Activated CD8-positive, alpha-beta T cell treated with anti-CD3 and anti-CD28 coated beads, Interleukin-2, amount 10 ng/mL, durations not matched to agents 7 days and 5 days (primary cell): Measurements from ENCODE around the gene PTPRZ1. TPM values are rescaled to one million over a fixed set of nuclear protein-coding genes. Genes with fewer than 3 reads are reported as not detected.

Experiments
- ATAC-seq: fragments of 150-1000 bp; cut with Tn5 transposase; one replicate; pipeline ENCODE4 v1.10.0; 2021; ENCODE audit warnings: moderate library complexity
- CTCF ChIA-PET: fragments of 350-600 bp; sonication (Branson Sonifier 250); formaldehyde crosslinking; loops from one replicate; lab custom pipeline; 2021; ENCODE audit warnings: antibody characterized with exemption; lab: Charles Lee
- POLR2A ChIA-PET: fragments of 350-600 bp; sonication (Branson Sonifier 250); formaldehyde crosslinking; loops from one replicate; lab custom pipeline; 2021; ENCODE audit warnings: antibody characterized with exemption; lab: Charles Lee
- DNase-seq: peaks from one replicate; pipeline ENCODE4 v3.0.0-alpha.2; 2020
- H3K27ac Mint-ChIP-seq: one replicate; pipeline ENCODE4 v1.8.0; 2021; ENCODE audit warnings: mild to moderate bottlenecking, mixed read lengths
- H3K27me3 Mint-ChIP-seq: one replicate; pipeline ENCODE4 v1.8.0; 2021; ENCODE audit warnings: low read depth, mixed read lengths
- H3K36me3 Mint-ChIP-seq: one replicate; pipeline ENCODE4 v1.8.0; 2021; ENCODE audit warnings: low read depth, mixed read lengths
- H3K4me1 Mint-ChIP-seq: one replicate; pipeline ENCODE4 v1.8.0; 2021; ENCODE audit warnings: low read depth, mixed read lengths
- H3K4me3 Mint-ChIP-seq: one replicate; pipeline ENCODE4 v1.8.0; 2021; ENCODE audit warnings: mild to moderate bottlenecking, mixed read lengths
- H3K9me3 Mint-ChIP-seq: one replicate; pipeline ENCODE4 v1.8.0; 2022; ENCODE audit warnings: mixed read lengths; ENCODE audit not compliant: insufficient read depth
- total RNA-seq, 2 experiments: library from RNA; stranded (reverse); gene quantifications; one replicate each; pipeline ENCODE4 v1.2.3, GENCODE V29; 2021

Gene PTPRZ1
- total RNA-seq, 2 experiments from 2014 or later, result not detected

DNA sequence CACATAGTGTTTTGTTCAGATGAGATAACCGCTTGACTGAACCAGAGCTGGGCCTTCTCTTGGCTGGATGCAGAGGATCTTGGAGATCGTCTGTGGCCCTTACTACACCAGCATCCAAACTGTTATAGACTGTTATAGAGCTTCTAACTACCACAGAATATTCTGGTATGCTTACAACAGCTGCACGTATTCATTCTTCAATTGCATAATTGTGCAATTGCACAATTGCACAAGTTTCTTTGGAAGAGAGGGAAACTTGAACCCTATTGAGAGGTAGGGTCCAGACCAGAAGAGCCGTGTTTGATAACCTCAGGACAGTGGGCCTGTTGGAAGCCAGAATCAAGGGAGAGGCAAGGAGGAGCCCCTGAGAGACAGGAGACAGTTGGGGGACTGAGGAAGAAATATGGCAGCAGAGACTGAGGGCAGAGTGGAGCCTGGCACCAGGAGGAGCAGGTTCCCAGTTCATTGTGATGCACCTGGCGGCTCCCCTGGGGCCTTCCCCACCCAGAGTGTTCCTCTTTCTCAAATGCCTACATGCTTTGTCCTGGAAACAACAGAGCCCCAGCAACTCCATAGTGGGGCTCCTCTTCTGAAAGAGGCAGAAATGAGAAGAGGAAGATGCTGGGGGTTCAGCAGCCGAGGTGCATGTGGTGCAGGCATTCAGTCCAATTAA lies 64.1 kb downstream of the PTPRZ1 start:
- ChIA-PET CTCF (no interaction called here), POLR2A (no interaction called here)
- H3K36me3 Mint-ChIP-seq, result no peaks in the 10 kb centered on the region
- no peak overlapping the region for H3K27ac Mint-ChIP-seq
- H3K4me3 Mint-ChIP-seq, result no peak overlapping the region
- ATAC-seq (no peak), DNase-seq (no peak)
- no peaks in the 10 kb centered on the region for H3K9me3 Mint-ChIP-seq
- no peaks in the 10 kb centered on the region for H3K27me3 Mint-ChIP-seq
- H3K4me1 Mint-ChIP-seq, result no peaks in the 10 kb centered on the region

DNA sequence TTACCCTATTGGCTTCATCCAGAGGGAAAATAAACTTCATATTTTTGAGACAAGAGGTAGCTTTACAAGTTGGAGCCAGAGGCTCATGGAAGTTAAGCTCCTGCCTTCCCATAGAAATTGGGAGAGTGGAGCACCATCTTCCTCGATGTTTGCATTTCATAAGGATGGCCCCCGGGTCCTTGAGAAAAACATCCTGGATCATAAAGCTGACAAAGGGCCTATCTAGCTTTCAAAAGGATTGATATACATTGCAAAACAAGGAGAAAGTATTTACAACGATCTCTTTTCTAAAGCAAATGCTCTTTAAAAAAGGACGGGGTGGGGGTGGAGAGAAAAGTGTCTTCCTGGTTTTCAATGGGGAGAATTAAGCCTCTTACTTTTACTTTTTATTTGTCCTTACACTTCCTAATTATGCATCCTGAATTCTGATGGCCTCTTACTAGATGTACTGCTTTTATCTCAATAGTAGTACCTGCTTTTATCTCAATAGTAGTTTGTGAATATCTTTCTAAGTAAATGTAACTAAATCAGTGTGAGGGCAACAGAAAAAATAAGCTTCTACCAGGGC lies 65.6 kb downstream of the PTPRZ1 start:
- no peak overlapping the region for H3K27ac Mint-ChIP-seq
- ChIA-PET CTCF (no interaction called here), POLR2A (no interaction called here)
- H3K4me3 Mint-ChIP-seq, result no peak overlapping the region
- no peaks in the 10 kb centered on the region for H3K36me3 Mint-ChIP-seq
- H3K27me3 Mint-ChIP-seq, result no peaks in the 10 kb centered on the region
- no peaks in the 10 kb centered on the region for H3K9me3 Mint-ChIP-seq
- ATAC-seq (no peak), DNase-seq (no peak)
- H3K4me1 Mint-ChIP-seq, result no peaks in the 10 kb centered on the region

DNA sequence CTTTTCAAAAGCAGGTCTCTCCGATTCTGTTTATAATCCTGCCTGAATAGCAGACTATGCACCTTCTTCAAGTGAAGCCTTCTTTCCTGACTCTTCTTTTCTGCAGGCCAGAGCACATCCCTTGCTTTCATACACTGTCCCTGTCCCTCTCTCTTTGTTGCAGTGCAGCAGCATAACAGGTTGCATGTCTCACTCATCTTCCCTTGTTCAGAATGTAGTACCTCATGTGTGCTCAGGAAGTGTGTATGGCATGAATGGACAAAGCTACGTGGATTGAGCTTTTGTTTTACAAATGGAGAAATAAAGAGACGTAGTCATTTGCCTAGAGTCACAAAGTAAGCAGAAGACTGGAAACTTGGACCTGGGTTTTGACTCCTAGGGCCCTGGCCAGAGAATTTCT lies 68.0 kb downstream of the PTPRZ1 start:
- ChIA-PET CTCF (no interaction called here), POLR2A (no interaction called here)
- Mint-ChIP-seq H3K4me1 (no peaks in the 10 kb centered on the region), H3K36me3 (no peaks in the 10 kb centered on the region), H3K27me3 (no peaks in the 10 kb centered on the region), H3K27ac (no peak overlapping the region), H3K9me3 (no peaks in the 10 kb centered on the region), H3K4me3 (no peak overlapping the region)
- DNase-seq, result no peak
- no peak for ATAC-seq

DNA sequence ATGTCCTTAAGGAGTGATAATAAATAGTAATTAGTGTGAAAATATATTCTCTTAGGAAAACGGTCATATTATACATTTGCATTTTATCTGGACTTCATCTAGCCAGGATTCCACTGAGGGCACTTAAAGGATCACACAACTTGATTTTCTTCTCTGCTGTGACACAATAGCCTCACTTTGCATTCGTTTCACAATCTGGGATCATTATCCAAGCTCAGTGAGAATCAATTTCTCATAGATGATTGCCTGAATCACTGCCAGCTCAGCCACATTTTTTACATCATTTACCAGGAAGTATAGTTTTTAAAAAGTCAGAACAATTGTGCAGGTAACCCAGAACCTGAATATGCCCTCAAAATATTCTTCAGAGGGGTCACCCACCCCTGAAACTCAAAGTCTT lies 68.9 kb downstream of the PTPRZ1 start:
- ChIA-PET POLR2A (no interaction called here), CTCF (no interaction called here)
- no peaks in the 10 kb centered on the region for H3K9me3 Mint-ChIP-seq
- H3K27ac Mint-ChIP-seq, result no peak overlapping the region
- no peaks in the 10 kb centered on the region for H3K27me3 Mint-ChIP-seq
- H3K4me3 Mint-ChIP-seq, result no peak overlapping the region
- ATAC-seq (no peak), DNase-seq (no peak)
- H3K4me1 Mint-ChIP-seq, result no peaks in the 10 kb centered on the region
- H3K36me3 Mint-ChIP-seq, result no peaks in the 10 kb centered on the region

DNA sequence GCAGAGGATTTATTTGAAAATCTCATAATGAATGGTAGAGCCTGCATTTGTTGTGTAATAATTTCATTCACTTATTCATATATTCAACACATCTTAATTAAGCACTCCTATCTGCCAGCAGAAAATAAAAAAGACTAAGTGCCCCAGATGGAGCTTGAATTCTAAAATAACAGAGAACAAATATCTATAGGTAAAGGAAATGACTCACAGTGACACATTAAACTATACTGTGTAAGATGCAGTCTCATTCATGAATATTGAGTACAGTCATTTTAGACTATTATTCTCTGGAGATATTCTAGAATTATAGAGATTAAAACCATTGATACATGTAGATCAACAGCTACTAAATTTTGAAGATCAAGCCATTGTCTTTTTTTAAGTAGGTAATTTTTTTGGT lies 72.1 kb downstream of the PTPRZ1 start:
- H3K4me1 Mint-ChIP-seq, result no peaks in the 10 kb centered on the region
- H3K4me3 Mint-ChIP-seq, result no peak overlapping the region
- H3K27ac Mint-ChIP-seq, result no peak overlapping the region
- ChIA-PET CTCF (interaction anchor here (1.9 kb wide), 1 partner anchor 50 kb away, joined by 6 read pairs; no protein-coding TSS in a partner anchor), POLR2A (no interaction called here)
- H3K27me3 Mint-ChIP-seq, result no peaks in the 10 kb centered on the region
- H3K9me3 Mint-ChIP-seq, result no peaks in the 10 kb centered on the region
- no peak for DNase-seq
- no peak for ATAC-seq
- H3K36me3 Mint-ChIP-seq, result no peaks in the 10 kb centered on the region

DNA sequence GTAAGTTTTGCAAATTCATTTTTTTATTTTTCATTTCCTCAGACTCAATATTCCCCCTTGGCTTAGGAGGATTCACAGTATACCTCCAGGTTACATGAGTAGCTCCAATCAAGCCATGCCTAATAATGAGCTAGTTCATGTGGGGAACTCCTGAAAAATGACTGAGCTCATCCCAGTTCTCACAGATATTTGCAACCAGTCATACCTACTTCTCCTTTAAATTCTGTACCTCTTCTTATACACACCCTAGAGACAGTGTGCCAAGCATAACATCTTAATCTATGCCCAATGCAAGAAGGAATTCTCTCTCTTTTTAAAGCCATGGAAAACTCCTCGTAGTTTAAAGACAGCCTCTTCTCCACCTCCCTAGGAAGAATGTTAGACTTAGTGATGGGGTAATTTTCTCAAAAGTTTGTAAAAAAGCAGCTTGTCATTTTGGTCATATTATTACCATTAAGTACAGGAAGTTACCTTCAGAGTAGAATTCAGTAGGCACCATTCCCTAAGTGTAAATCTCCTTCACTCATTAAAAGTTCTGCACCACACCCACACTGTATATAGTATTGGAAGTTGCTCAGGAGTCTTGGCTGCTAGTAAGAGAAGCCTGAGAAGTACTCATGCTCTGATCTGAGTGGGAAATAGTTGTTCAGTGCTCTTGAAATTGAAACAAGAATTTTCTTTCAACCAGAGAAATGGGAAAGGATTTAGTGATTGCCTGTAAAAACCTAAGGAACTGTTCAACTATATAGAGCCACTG lies 72.7 kb downstream of the PTPRZ1 start:
- CTCF ChIA-PET, result interaction anchor here (1.9 kb wide), 1 partner anchor 49 kb away, joined by 6 read pairs; no protein-coding TSS in a partner anchor
- H3K27ac Mint-ChIP-seq, result no peak overlapping the region

DNA sequence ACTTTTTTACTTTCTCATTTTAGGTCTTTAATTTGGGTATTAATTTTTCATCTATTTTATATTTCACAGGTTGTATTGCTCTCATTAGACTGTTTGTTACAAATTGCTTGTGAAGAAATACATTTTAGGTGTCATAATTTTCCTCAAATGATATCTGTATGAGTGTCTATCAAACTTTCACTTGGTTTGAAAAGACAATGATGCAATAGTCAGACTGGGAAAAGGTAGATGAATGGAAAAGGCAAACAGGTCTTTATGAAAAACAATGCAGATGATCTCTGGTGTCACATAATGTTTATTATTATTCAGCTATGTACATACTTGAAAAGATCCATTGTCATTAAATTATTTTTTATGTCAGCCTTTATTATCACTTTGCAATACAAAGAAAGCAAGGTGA lies 80.2 kb downstream of the PTPRZ1 start:
- Mint-ChIP-seq H3K4me1 (no peaks in the 10 kb centered on the region), H3K36me3 (no peaks in the 10 kb centered on the region), H3K4me3 (no peak overlapping the region), H3K27ac (no peak overlapping the region), H3K9me3 (no peaks in the 10 kb centered on the region), H3K27me3 (no peaks in the 10 kb centered on the region)
- POLR2A ChIA-PET, result no interaction called here
- CTCF ChIA-PET, result interaction anchor here (1.0 kb wide), 1 partner anchor 33 kb away, joined by 3 read pairs; no protein-coding TSS in a partner anchor
- ATAC-seq (no peak), DNase-seq (no peak)

More for the DNA sequence above, 72.7 kb downstream of the PTPRZ1 start:
- DNase-seq (no peak), ATAC-seq (no peak)
- no peaks in the 10 kb centered on the region for H3K27me3 Mint-ChIP-seq
- no peaks in the 10 kb centered on the region for H3K9me3 Mint-ChIP-seq
- H3K36me3 Mint-ChIP-seq, result no peaks in the 10 kb centered on the region
- no peak overlapping the region for H3K4me3 Mint-ChIP-seq
- POLR2A ChIA-PET, result no interaction called here
- no peaks in the 10 kb centered on the region for H3K4me1 Mint-ChIP-seq

DNA sequence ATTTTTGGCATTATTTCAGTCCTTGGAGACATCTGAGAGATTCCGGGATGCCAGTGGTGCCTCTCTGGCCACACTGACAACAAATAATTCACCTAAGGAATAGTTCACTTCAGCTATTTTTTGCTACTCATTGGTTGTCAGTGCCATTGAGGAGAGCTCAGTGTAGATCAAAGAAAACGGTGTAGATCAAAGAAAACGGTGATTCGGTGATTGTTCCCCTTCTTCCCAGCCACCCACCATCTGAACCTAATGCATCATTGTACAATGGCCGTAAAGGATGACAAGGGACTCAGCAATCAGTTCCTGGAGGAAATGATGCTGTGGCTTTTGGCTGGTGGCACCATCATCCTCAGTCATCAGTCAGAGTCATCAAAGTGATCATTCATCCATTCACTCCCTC lies 80.6 kb downstream of the PTPRZ1 start:
- ATAC-seq (no peak), DNase-seq (no peak)
- Mint-ChIP-seq H3K36me3 (no peaks in the 10 kb centered on the region), H3K4me3 (no peak overlapping the region), H3K27ac (no peak overlapping the region), H3K4me1 (no peaks in the 10 kb centered on the region), H3K27me3 (no peaks in the 10 kb centered on the region), H3K9me3 (no peaks in the 10 kb centered on the region)
- CTCF ChIA-PET, result interaction anchor here (1.0 to 1.5 kb wide), 2 partner anchors 33 to 41 kb away, joined by 3 to 4 read pairs; no protein-coding TSS in a partner anchor
- POLR2A ChIA-PET, result no interaction called here

DNA sequence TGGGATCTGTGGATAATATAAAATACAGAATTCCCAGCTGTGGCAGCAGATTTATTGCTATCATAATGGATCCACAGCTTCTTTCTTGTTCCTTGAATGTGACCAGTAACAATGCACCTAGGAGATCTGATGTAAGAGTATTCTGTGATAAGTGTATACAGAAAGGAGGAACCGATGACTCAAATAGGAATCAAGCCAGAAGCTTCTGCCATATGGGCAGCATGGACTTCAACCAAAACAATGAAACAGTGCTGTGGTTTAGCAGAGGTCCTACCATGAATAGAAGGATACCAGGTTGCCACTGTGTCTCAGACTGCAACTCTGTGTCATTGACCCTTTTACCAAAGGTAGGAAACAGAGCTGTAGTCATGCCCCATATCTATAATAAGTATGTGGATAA lies 81.8 kb downstream of the PTPRZ1 start:
- no peak for ATAC-seq
- H3K27ac Mint-ChIP-seq, result no peak overlapping the region
- no peaks in the 10 kb centered on the region for H3K9me3 Mint-ChIP-seq
- DNase-seq, result no peak
- CTCF ChIA-PET, result interaction anchor here (1.5 kb wide), 1 partner anchor 40 kb away, joined by 4 read pairs; no protein-coding TSS in a partner anchor
- H3K4me1 Mint-ChIP-seq, result no peaks in the 10 kb centered on the region
- POLR2A ChIA-PET, result no interaction called here
- H3K27me3 Mint-ChIP-seq, result no peaks in the 10 kb centered on the region
- no peak overlapping the region for H3K4me3 Mint-ChIP-seq
- no peaks in the 10 kb centered on the region for H3K36me3 Mint-ChIP-seq

DNA sequence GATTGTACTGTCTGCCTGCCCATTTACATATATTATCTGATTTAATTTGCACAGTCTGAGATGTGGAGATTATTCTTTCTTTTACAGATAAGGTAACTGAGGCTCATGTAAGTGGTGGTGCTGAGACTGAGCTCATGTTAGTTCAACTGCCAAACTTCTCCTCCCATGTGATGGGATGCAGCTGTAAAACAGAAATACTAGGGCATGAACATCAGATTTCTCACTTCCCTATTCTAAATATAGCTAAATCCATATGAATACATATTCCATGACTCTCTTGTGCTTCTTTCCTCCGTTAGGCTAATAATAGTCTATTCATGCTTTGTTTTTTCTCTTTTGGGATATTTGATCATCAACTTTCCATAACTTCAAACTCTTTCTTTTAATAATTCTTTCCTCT lies 84.7 kb downstream of the PTPRZ1 start:
- Mint-ChIP-seq H3K4me1 (no peaks in the 10 kb centered on the region), H3K27ac (no peak overlapping the region), H3K9me3 (no peaks in the 10 kb centered on the region), H3K27me3 (no peaks in the 10 kb centered on the region), H3K36me3 (no peaks in the 10 kb centered on the region), H3K4me3 (no peak overlapping the region)
- ChIA-PET CTCF (no interaction called here), POLR2A (no interaction called here)
- DNase-seq, result no peak
- no peak for ATAC-seq

DNA sequence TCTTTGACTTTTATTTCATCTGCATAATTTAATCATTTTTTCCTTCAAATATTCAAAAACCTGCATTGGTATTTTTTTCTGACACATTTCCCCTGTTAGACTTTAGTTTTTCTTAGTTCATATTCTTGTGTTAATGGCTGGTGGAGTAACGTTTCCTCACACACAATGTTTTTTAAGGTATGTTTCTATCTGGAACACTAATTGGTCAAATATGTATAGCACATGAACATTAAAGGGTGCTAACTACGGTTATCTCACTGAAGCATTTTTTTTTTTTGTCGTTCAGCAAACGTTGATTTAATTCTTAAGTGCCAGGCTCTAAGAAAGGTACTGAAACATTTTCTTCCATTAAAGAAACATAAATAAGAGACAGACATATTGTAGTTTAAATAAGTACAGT lies 87.7 kb downstream of the PTPRZ1 start:
- ChIA-PET CTCF (no interaction called here), POLR2A (no interaction called here)
- DNase-seq, result no peak
- Mint-ChIP-seq H3K4me3 (no peak overlapping the region), H3K4me1 (no peaks in the 10 kb centered on the region), H3K27ac (no peak overlapping the region), H3K36me3 (no peaks in the 10 kb centered on the region), H3K9me3 (no peaks in the 10 kb centered on the region), H3K27me3 (no peaks in the 10 kb centered on the region)
- no peak for ATAC-seq
